Neural progenitor cell (in vitro differentiated cells): ENCODE results near the gene TNNI3K. TPM values are rescaled to one million over a fixed set of nuclear protein-coding genes. Genes with fewer than 3 reads are reported as not detected.
A peak's percentile ranks its signal among the peaks of the same experiment; 100 is the strongest.

Experiments used
- DNase-seq: peaks from one replicate; pipeline ENCODE4 v3.0.0-alpha.2; 2016; ENCODE audit warnings: low spot score
- H2AFZ ChIP-seq: fragments of 200-600 bp; sonication (generic); replicated peaks from 2 replicates; pipeline ENCODE4 v1.6.1; 2016; ENCODE audit warnings: antibody characterized with exemption
- H3F3A ChIP-seq: fragments of 200-600 bp; sonication (generic); 2 replicates; pipeline ENCODE4 v1.6.1; 2016; ENCODE audit warnings: antibody characterized with exemption, low read depth
- H3K27ac ChIP-seq: fragments of 200-600 bp; sonication (generic); 2 replicates; pipeline ENCODE4 v1.5.1; 2016; ENCODE audit warnings: mild to moderate bottlenecking
- H3K27me3 ChIP-seq: fragments of 200-600 bp; sonication (generic); 2 replicates; pipeline ENCODE4 v1.6.1; 2016; ENCODE audit warnings: mild to moderate bottlenecking, moderate library complexity
- H3K36me3 ChIP-seq: fragments of 200-600 bp; sonication (generic); 2 replicates; pipeline ENCODE4 v1.5.1; 2016
- H3K4me1 ChIP-seq: fragments of 200-600 bp; sonication (generic); 2 replicates; pipeline ENCODE4 v1.6.1; 2016; ENCODE audit warnings: mixed run types
- H3K4me2 ChIP-seq: fragments of 200-600 bp; sonication (generic); 2 replicates; pipeline ENCODE4 v1.6.1; 2016
- H3K4me3 ChIP-seq: fragments of 200-600 bp; sonication (generic); 2 replicates; pipeline ENCODE4 v1.5.1; 2016
- H3K79me2 ChIP-seq: fragments of 200-600 bp; sonication (generic); 2 replicates; pipeline ENCODE4 v1.6.1; 2016; ENCODE audit warnings: low read depth
- H3K9ac ChIP-seq: fragments of 200-600 bp; sonication (generic); 2 replicates; pipeline ENCODE4 v1.6.1; 2016
- H3K9me3 ChIP-seq: fragments of 200-600 bp; sonication (generic); 2 replicates; pipeline ENCODE4 v1.5.1; 2016; ENCODE audit warnings: low read depth
- H4K20me1 ChIP-seq: fragments of 200-600 bp; sonication (generic); 2 replicates; pipeline ENCODE4 v1.6.1; 2016; ENCODE audit warnings: low read depth
- H3K27ac Mint-ChIP-seq: 3 replicates; pipeline ENCODE4 v1.8.0; 2021; ENCODE audit warnings: mixed read lengths
- H3K27me3 Mint-ChIP-seq: 2 replicates; pipeline ENCODE4 v1.8.0; 2022; ENCODE audit warnings: low read depth, mild to moderate bottlenecking, inconsistent platforms, moderate library complexity, mixed read lengths; ENCODE audit not compliant: insufficient read depth
- H3K36me3 Mint-ChIP-seq: 3 replicates; pipeline ENCODE4 v1.8.0; 2021; ENCODE audit warnings: mixed read lengths
- H3K4me1 Mint-ChIP-seq: 3 replicates; pipeline ENCODE4 v1.8.0; 2021; ENCODE audit warnings: mixed read lengths
- H3K4me3 Mint-ChIP-seq: 3 replicates; pipeline ENCODE4 v1.8.0; 2021; ENCODE audit warnings: mild to moderate bottlenecking, moderate library complexity, mixed read lengths
- H3K9me3 Mint-ChIP-seq: 3 replicates; pipeline ENCODE4 v1.8.0; 2020; ENCODE audit warnings: mixed read lengths
- EZH2 ChIP-seq: fragments of 200-600 bp; sonication (generic); IDR thresholded peaks from 2 replicates; pipeline ENCODE4 v1.6.1; 2017; ENCODE audit warnings: antibody characterized with exemption, mild to moderate bottlenecking, moderate library complexity
- EZH2phosphoT487 ChIP-seq: fragments of 200-600 bp; sonication (generic); IDR thresholded peaks from 2 replicates; pipeline ENCODE4 v1.6.1; 2017; ENCODE audit warnings: antibody characterized with exemption
- total RNA-seq: library from RNA; depleted of rRNA; stranded (reverse); fragments of >200 nt; gene quantifications from 2 replicates; pipeline ENCODE4 v1.2.3, GENCODE V29; 2015; ENCODE audit warnings: low replicate concordance
- TF ChIP-seq, protein P1 (sequence below): fragments of 200-600 bp; sonication (generic); IDR thresholded peaks from 2 replicates; pipeline ENCODE4 v1.5.1; 2017; ENCODE audit warnings: antibody characterized with exemption, mild to moderate bottlenecking

TNNI3K gene
- total RNA-seq, 1 donor from 2014 or later, result 1.9 TPM

DNA sequence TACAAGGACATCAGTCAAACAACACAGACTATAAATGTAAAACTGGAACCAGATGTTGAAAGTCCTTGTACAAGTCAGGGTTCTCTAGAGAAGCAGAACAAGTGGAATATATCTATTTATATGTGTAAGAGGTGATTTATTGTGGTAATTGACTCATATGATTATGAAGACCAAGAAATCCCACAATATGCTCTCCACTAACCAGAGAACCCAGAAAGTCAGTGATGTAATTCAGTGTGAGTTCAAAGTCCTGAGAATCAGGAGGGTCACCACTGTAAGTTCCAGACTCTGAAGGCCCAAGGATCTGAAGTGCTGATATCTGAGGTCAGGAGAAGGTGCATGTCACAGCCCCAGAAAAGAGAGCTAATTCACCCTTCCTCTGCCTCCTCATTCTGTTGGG lies 220.2 kb downstream of the TNNI3K start:
- H4K20me1 ChIP-seq, result no peaks in the 10 kb centered on the region
- no peak overlapping the region for H2AFZ ChIP-seq
- no peaks in the 10 kb centered on the region for H3K79me2 ChIP-seq
- H3K4me3 Mint-ChIP-seq, result no peak overlapping the region
- no peak overlapping the region for H3K9ac ChIP-seq
- TF ChIP-seq, protein P1, sequence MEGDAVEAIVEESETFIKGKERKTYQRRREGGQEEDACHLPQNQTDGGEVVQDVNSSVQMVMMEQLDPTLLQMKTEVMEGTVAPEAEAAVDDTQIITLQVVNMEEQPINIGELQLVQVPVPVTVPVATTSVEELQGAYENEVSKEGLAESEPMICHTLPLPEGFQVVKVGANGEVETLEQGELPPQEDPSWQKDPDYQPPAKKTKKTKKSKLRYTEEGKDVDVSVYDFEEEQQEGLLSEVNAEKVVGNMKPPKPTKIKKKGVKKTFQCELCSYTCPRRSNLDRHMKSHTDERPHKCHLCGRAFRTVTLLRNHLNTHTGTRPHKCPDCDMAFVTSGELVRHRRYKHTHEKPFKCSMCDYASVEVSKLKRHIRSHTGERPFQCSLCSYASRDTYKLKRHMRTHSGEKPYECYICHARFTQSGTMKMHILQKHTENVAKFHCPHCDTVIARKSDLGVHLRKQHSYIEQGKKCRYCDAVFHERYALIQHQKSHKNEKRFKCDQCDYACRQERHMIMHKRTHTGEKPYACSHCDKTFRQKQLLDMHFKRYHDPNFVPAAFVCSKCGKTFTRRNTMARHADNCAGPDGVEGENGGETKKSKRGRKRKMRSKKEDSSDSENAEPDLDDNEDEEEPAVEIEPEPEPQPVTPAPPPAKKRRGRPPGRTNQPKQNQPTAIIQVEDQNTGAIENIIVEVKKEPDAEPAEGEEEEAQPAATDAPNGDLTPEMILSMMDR, result no peak
- TF ChIP-seq EZH2phosphoT487 (no peak), EZH2 (no peak)
- DNase-seq, result no peak
- H3K27ac ChIP-seq, result no peak overlapping the region
- H3K27me3 Mint-ChIP-seq, result no peaks in the 10 kb centered on the region
- H3K27ac Mint-ChIP-seq, result no peak overlapping the region
- H3K4me2 ChIP-seq, result no peak overlapping the region
- H3F3A ChIP-seq, result no peaks in the 10 kb centered on the region
- no peaks in the 10 kb centered on the region for H3K9me3 ChIP-seq
- no peak overlapping the region for H3K4me3 ChIP-seq
- no peaks in the 10 kb centered on the region for H3K27me3 ChIP-seq
- H3K9me3 Mint-ChIP-seq, result peaks cover 3% of the 10 kb centered on the region
- peaks cover 8% of the 10 kb centered on the region for H3K4me1 Mint-ChIP-seq
- no peaks in the 10 kb centered on the region for H3K4me1 ChIP-seq
- no peaks in the 10 kb centered on the region for H3K36me3 ChIP-seq
- no peaks in the 10 kb centered on the region for H3K36me3 Mint-ChIP-seq

DNA sequence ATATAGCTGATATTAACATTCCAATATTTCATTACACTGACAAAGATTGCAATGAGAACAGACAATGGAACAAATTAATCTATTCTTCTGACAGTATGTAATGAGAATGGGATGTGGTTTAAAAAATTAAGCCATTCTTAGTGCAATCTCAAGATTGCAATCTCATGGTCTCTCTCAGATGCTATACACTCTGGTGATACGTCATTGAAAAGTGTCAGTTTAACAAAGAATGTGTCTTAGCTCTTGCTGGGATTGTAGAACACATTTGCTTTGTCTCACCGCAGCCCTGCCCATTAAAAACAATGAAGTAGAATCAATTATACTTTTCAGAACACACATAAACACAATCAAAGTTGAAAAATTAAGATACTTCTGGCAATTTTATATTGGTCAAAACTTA lies 222.1 kb downstream of the TNNI3K start:
- Histone ChIP-seq H3K9me3 (no peaks in the 10 kb centered on the region), H2AFZ (no peak overlapping the region), H3K27ac (no peak overlapping the region), H3K4me1 (no peaks in the 10 kb centered on the region), H3K36me3 (no peaks in the 10 kb centered on the region), H3F3A (no peaks in the 10 kb centered on the region), H4K20me1 (no peaks in the 10 kb centered on the region), H3K79me2 (no peaks in the 10 kb centered on the region), H3K4me2 (no peak overlapping the region), H3K4me3 (no peak overlapping the region), H3K9ac (no peak overlapping the region), H3K27me3 (no peaks in the 10 kb centered on the region)
- Mint-ChIP-seq H3K27ac (no peak overlapping the region), H3K4me3 (no peak overlapping the region), H3K27me3 (no peaks in the 10 kb centered on the region), H3K36me3 (no peaks in the 10 kb centered on the region), H3K4me1 (peaks cover 8% of the 10 kb centered on the region), H3K9me3 (no peaks in the 10 kb centered on the region)
- no peak for TF ChIP-seq EZH2phosphoT487
- no peak for TF ChIP-seq EZH2
- TF ChIP-seq, protein P1, result no peak
- no peak for DNase-seq

DNA sequence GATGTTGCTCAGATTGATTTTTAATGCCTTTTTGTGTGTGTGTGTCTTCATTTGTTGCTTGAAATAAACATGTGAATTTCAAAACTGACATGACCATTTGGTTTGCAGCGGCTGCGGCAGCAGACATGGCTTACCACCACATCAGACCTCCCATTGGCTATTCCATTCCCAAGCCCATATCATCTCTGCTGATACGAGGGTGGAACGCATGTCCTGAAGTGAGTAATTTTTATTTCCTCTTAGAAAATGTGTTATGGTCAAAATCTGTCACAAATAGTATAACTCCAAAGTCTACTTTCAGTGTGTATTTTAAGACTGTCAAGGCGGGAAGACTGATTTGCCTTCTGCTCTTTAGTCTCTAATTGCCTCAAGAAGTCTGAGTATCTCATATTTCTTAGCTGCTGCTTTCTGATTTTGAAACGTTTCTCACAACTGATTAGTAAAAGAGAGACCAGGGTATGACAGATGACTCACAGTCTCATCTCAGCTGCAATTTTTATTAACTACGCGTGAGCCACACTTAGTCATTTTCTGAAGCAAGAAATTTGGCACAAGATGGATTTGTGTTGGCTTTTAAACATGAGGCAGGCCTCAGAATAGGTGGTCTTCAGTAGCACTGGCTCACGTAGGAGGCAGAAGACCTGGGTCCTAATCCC lies 228.3 kb downstream of the TNNI3K start:
- Histone ChIP-seq H3K27ac (no peak overlapping the region), H3K9me3 (no peaks in the 10 kb centered on the region), H3K27me3 (no peaks in the 10 kb centered on the region), H2AFZ (no peak overlapping the region), H3K4me2 (no peak overlapping the region), H3K4me3 (no peak overlapping the region), H3K4me1 (peaks cover 6% of the 10 kb centered on the region), H4K20me1 (no peaks in the 10 kb centered on the region), H3K79me2 (no peaks in the 10 kb centered on the region), H3F3A (no peaks in the 10 kb centered on the region), H3K9ac (no peak overlapping the region), H3K36me3 (no peaks in the 10 kb centered on the region)
- no peak for DNase-seq
- Mint-ChIP-seq H3K27ac (peak overlapping the region; percentile 43), H3K4me1 (peaks cover 14% of the 10 kb centered on the region), H3K4me3 (no peak overlapping the region), H3K27me3 (no peaks in the 10 kb centered on the region), H3K9me3 (peaks cover 19% of the 10 kb centered on the region), H3K36me3 (peaks cover 13% of the 10 kb centered on the region)
- TF ChIP-seq EZH2, result no peak
- no peak for TF ChIP-seq EZH2phosphoT487
- TF ChIP-seq, protein P1, result no peak
